GM12891 (cell line): Measurements from ENCODE around the gene PHLPP1.

Experiments used
- POLR2A ChIP-seq: IDR thresholded peaks from 2 replicates; pipeline ENCODE4 v1.6.1; 2011; ENCODE audit warnings: low read depth, low read length, control low read depth
- TAF1 ChIP-seq: IDR thresholded peaks from 2 replicates; pipeline ENCODE4 v1.6.1; 2011; ENCODE audit warnings: low read depth, low read length, control low read depth

DNA sequence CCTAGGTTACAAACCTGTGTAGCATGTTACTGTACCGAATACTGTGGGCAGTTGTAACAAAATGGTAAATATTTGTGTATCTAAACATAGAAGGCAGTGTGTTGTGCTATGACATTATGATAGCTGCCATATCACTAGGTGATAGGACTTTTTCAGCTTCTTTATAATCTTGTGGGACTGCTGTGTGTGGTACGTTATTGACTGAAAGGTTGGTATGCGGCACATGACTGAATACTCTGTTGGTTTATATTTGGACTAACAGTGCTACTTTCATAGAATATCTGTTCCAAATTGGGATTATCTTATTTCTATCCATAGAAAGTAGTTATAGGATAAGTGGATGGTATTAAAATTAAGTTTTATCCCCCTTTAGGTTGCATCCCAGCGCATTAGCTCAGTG lies 144.7 kb downstream of the PHLPP1 start:
- no peak for TF ChIP-seq TAF1
- no peak for TF ChIP-seq POLR2A
